Measurements from ENCODE around the gene ATXN7L3. TPM values are rescaled to one million over a fixed set of nuclear protein-coding genes. Genes with fewer than 3 reads are reported as not detected.

ATXN7L3 gene
- total and polyA plus RNA-seq, 9 of the 15 experiments (the other 6 are each of a cell fraction or from before 2014, with no cell fraction given): 0.62 to 66.1 (median 33.2) TPM

GRCh38 chr17:44219616-44220212 is 20.0 kb upstream of the ATXN7L3 start, which contains the start of gene UBTF (continued):
- TF ChIP-seq UBTF (IDR thresholded peaks at IDR 0.05; ENCODE audit: borderline replicate concordance in 1 of 2, low read depth in 2 of 2, low read length in 2 of 2) (peak in 1 of 2 experiments; percentile 35; a peak in 2 of 4 replicates), CREB1 (IDR thresholded peaks at IDR 0.05) (0 out of 2 replicates have a peak, but pooled peaks have one; percentile 12), CREB1 (CRISPR knock-in tag; IDR thresholded peaks at IDR 0.05) (no peak), GATAD2B (IDR thresholded peaks at IDR 0.05; ENCODE audit: borderline replicate concordance) (0 out of 2 replicates have a peak, but pooled peaks have one; percentile 42), ZNF75A (CRISPR knock-in tag; IDR thresholded peaks at IDR 0.05) (no peak), ZNF140 (CRISPR knock-in tag; IDR thresholded peaks at IDR 0.05) (no peak), ZBTB11 (CRISPR knock-in tag; IDR thresholded peaks at IDR 0.05) (0 out of 6 replicates have a peak, but pooled peaks of 1 of the 3 experiments have one; percentile 9)

Measured in K562 (cell line).